ENCODE data around the gene BRF1. TPM values are rescaled to one million over a fixed set of nuclear protein-coding genes. Genes with fewer than 3 reads are reported as not detected.
A peak's percentile ranks its signal among the peaks of the same experiment; 100 is the strongest.

The BRF1 gene
- total RNA-seq, 4 donors from 2014 or later: 22.8 to 46.5 (median 30.7) TPM

GRCh38 chr14:105204931-105205672 is 95.7 kb downstream of the BRF1 start:
- DNase-seq (ENCODE audit: low spot score): no peak
- peak; percentile 1 for ATAC-seq (ENCODE audit: low FRiP score)
- TF ChIP-seq CTCF (IDR thresholded peaks at IDR 0.05): no peak

GRCh38 chr14:105204206-105204930 is 96.4 kb downstream of the BRF1 start:
- ATAC-seq (ENCODE audit: low FRiP score): peak; percentile 30
- DNase-seq (ENCODE audit: low spot score): no peak
- no peak for TF ChIP-seq CTCF (IDR thresholded peaks at IDR 0.05)

GRCh38 chr14:105203701-105204100 is 97.1 kb downstream of the BRF1 start:
- ATAC-seq (ENCODE audit: low FRiP score) (no peak), DNase-seq (ENCODE audit: low spot score) (no peak)
- no peak for TF ChIP-seq CTCF (IDR thresholded peaks at IDR 0.05)

- TF ChIP-seq CTCF (IDR thresholded peaks at IDR 0.05): peak in 1 of 3 donors; percentile 66
- peak; percentile 81 for DNase-seq (ENCODE audit: low spot score)
- peak; percentile 46 for ATAC-seq (ENCODE audit: low FRiP score)
Measured at GRCh38 chr14:105203057-105203531, 97.7 kb downstream of the BRF1 start.

- no peak for ATAC-seq (ENCODE audit: low FRiP score)
- no peak for TF ChIP-seq CTCF (IDR thresholded peaks at IDR 0.05)
- no peak for DNase-seq (ENCODE audit: low spot score)
Measured at GRCh38 chr14:105201925-105202513, 98.8 kb downstream of the BRF1 start.

GRCh38 chr14:105201156-105201924 is 99.5 kb downstream of the BRF1 start:
- TF ChIP-seq CTCF (IDR thresholded peaks at IDR 0.05): no peak
- ATAC-seq (ENCODE audit: low FRiP score) (no peak), DNase-seq (ENCODE audit: low spot score) (no peak)
